Mucosa of descending colon (tissue), 3 donors: ENCODE data around the gene SRBD1. TPM values are rescaled to one million over a fixed set of nuclear protein-coding genes. Genes with fewer than 3 reads are reported as not detected.

ENCODE experiments used
- ATAC-seq: fragments of 200-7000 bp; cut with Tn5 transposase; one replicate; pipeline ENCODE4 v1.9.1; 2020; ENCODE audit warnings: mild to moderate bottlenecking, moderate library complexity
- DNase-seq, 3 donors: peaks; one replicate each; pipeline ENCODE4 v3.0.0-alpha.2; 2020
- H3K36me3 ChIP-seq: fragments of 200-600 bp; one replicate; pipeline ENCODE4 v1.8.0; 2021; ENCODE audit warnings: low read depth, mild to moderate bottlenecking
- H3K4me1 ChIP-seq: fragments of 200-600 bp; one replicate; pipeline ENCODE4 v1.8.0; 2021; ENCODE audit warnings: low read depth, mild to moderate bottlenecking
- H3K4me3 ChIP-seq: fragments of 200-600 bp; one replicate; pipeline ENCODE4 v1.8.0; 2021; ENCODE audit warnings: mild to moderate bottlenecking
- H3K9me3 ChIP-seq: fragments of 200-600 bp; one replicate; pipeline ENCODE4 v1.8.0; 2021; ENCODE audit warnings: mild to moderate bottlenecking
- CTCF ChIP-seq: fragments of 200-600 bp; IDR thresholded peaks from one replicate; pipeline ENCODE4 v1.8.0; 2022; ENCODE audit warnings: antibody characterized with exemption, mild to moderate bottlenecking
- intact Hi-C, 2 donors: fragments of 100-400 bp; cut with DNase I in 1 of 2; cut with micrococcal nuclease in 1 of 2; formaldehyde crosslinking; loops; one replicate each; pipeline versions ENCODE4 v1.11.0 to v1.11.1; 2022; cut with DNase I, micrococcal nuclease
- total RNA-seq, 3 donors: library from RNA; stranded (reverse); fragmentation: NEBNext Ultra II Directional in 2 of 3; extraction: Animal tissue kit (Norgen Biotek cat#: 25700) in 2 of 3; gene quantifications; one replicate each; pipeline versions ENCODE4 v1.2.1 to v1.2.4, GENCODE V29; 2021 to 2023
- donor health status: DM: no; HTN: no; CAD: no; lungs with moderate emphysema.
- donor health status: DM: no; HTN: no; CAD: no.
- donor health status: DM: no; HTN: yes; CAD: no.

SRBD1 gene
- total RNA-seq, 3 donors from 2014 or later = 17.2 to 20.9 (median 17.3) TPM

- DNase-seq = no peak
- H3K36me3 ChIP-seq = no peaks in the 10 kb centered on the region
- intact Hi-C loops = no loop called here
- H3K4me3 ChIP-seq = no peak overlapping the region
- no peaks in the 10 kb centered on the region for H3K4me1 ChIP-seq
- no peaks in the 10 kb centered on the region for H3K9me3 ChIP-seq
- no peak for TF ChIP-seq CTCF
- no peak for ATAC-seq
These were observed 267.6 kb downstream of the SRBD1 start for GRCh38 chr2:45343251-45344017.

DNA sequence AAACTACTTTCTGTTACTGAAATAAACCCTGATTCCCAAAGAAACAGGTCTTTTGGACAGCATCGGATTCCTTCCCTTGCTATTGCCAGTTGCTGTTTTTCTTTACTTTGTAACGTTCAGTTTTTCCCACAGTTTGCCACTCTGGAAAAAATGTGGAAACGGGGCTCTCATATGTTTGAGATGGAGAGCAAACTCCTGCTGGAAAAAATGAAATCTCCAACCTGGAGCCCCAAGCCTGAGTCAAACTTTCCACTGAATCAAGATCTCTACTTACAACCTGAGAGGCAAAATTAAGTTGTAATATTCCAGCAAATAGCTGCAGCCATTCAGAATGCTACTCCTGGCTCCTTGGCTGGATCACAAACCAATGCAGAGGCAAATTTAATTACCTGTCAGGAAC lies 270.7 kb downstream of the SRBD1 start:
- TF ChIP-seq CTCF = no peak
- Histone ChIP-seq H3K4me3 (no peak overlapping the region), H3K4me1 (no peaks in the 10 kb centered on the region), H3K9me3 (no peaks in the 10 kb centered on the region), H3K36me3 (no peaks in the 10 kb centered on the region)
- DNase-seq (no peak), ATAC-seq (no peak)
- intact Hi-C loops = no loop called here

DNA sequence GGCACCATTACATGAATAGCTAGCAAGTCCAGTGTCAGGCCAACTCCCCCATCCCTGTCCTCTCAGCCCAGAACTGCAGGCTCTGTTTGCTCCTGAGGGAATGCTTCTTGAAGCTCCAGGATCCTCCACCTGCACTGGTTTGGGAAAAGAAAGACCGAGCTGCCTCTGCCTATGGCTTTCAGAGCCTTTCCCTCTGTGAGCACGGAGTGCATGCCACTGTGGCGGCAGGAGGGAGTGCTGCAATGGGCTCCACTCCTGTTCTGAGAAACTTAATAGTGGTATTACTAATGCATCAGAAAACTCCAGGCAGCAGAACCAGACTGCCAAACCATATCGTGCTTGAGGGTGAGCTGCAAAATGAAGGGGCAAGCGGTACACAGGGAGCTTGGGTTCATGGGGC lies 271.8 kb downstream of the SRBD1 start:
- Histone ChIP-seq H3K36me3 (no peaks in the 10 kb centered on the region), H3K4me1 (no peaks in the 10 kb centered on the region), H3K4me3 (no peak overlapping the region), H3K9me3 (no peaks in the 10 kb centered on the region)
- intact Hi-C loops = no loop called here
- TF ChIP-seq CTCF = no peak
- ATAC-seq (no peak), DNase-seq (no peak)

Other genes with a start within 250 kb of the SRBD1 start
- gene PRKCE, start 40.4 kb upstream of the SRBD1 start, total RNA-seq = 10 to 100 TPM; 24.5 to 52.0 (median 32.7) TPM